MM.1S (cell line): ENCODE results near the gene RASGEF1C.

ENCODE experiments used
- EZH2phosphoT487 ChIP-seq: fragments of 300-600 bp; sonication (generic); IDR thresholded peaks from 2 replicates; pipeline ENCODE4 v1.6.1; 2018; ENCODE audit warnings: antibody characterized with exemption, low read length
- TF ChIP-seq, protein P1 (sequence below): fragments of 300-600 bp; sonication (generic); IDR thresholded peaks from 2 replicates; pipeline ENCODE4 v1.5.1; 2016; ENCODE audit warnings: antibody characterized with exemption, low read length, mixed read lengths

DNA sequence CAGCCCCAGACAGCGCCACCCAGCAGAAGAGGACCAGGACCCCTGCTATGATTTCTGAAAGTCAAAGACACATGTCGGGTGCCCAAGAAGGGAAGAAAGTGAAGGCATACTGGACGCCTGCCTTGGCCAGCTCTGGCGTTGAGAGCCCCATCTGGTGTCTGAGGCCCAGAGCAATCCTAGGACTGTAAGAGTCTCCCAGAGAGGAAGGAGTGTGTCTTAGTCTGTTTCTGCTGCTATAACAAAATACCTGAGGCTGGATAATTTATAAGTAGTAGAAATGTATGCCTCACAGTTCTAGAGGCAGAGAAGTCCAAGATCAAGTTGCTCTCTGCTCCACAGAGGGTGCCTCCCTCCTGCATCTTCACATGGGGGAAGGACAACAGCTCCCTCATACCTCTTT, 10.8 kb downstream of the RASGEF1C start:
- TF ChIP-seq, protein P1, sequence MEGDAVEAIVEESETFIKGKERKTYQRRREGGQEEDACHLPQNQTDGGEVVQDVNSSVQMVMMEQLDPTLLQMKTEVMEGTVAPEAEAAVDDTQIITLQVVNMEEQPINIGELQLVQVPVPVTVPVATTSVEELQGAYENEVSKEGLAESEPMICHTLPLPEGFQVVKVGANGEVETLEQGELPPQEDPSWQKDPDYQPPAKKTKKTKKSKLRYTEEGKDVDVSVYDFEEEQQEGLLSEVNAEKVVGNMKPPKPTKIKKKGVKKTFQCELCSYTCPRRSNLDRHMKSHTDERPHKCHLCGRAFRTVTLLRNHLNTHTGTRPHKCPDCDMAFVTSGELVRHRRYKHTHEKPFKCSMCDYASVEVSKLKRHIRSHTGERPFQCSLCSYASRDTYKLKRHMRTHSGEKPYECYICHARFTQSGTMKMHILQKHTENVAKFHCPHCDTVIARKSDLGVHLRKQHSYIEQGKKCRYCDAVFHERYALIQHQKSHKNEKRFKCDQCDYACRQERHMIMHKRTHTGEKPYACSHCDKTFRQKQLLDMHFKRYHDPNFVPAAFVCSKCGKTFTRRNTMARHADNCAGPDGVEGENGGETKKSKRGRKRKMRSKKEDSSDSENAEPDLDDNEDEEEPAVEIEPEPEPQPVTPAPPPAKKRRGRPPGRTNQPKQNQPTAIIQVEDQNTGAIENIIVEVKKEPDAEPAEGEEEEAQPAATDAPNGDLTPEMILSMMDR: no peak
- no peak for TF ChIP-seq EZH2phosphoT487
